Fibroblast of skin of left biceps (primary cell): Measurements from ENCODE around the gene TBC1D16.

Experiments
- DNase-seq, 2 experiments: peaks; one replicate each; pipeline ENCODE4 v3.0.0-alpha.2; 2013; ENCODE audit warnings: low read depth in 2 of 2

Gene TBC1D16

DNA sequence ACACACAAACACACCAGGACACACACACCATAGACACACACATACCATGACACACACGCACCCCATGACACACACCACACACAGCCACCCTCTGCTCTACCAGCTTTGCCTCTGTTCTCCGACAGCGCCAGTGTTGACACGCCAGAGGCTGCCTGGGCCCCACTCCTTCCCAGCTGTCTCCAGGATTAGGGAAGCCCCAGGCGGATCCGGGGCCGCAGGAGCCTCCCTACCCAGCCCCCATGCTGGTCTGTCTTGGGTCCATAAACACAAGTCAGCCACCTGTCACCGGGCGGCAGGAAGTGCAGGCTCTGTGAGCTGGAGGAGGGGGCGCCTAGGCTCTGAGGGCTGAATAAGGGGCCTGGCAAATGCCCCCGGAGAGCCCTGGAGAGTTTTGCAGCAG, 10.5 kb downstream of the TBC1D16 start:
- DNase-seq: no peak

DNA sequence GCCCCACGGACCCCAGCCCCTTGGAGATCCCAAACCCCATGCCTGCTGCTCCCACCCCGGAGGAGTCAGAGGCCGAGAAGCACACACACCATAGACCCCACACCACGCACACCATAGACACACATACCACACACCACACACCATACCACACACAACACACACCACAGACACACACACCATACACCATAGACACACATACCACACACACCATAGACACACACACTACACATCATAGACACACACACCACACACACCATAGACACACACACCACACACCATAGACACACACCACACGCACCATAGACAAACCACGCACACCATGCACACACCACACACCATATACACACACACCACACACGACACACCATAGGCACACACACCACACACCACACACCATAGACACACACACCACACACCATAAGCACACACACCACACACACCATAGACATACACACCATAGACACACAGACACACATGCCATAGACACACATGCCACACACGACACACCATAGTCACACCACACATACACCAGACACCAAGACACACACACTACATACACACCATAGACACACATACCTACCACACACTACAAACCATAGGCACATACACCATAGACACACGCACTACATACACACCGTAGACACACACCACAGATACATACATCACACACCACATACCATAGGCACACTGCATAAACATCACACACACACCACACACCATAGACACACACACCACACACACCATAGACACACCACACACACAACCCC, 11.3 kb downstream of the TBC1D16 start:
- DNase-seq: no peak

DNA sequence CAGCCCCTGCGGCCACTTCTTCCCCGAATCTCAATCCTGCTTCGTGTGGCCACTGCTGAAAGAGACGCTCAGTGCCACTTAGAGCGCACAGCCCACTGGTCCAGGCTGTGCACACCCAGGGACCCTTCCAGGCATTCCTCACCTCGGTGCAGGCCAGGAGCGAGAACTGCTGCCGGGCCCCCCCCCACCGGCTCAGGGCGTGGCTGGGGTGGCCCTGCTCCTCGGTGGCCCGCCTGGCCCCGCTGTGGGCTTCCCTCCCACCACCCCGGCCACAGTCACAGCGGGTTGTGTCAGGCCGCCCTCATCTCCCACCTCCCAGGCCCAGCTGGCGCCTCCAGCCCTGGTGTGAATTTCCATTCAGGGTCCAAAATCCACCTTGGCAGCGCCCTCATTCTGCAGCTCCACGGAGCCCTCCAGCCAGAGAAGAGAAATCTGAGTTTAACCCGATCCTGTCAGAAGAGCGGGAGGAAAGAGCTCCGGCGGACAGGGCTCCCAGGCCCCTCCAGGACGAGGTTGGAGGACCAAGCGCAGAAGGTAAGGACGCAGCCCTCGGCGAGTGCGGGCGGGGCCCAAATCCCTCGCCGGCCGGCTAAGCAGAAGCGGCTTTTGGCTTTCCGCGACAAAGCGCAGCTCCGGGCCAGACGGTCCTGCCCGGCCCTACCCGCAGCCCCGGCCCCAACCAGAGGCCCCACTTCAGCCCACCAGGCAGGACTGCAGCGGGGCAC, 12.0 kb downstream of the TBC1D16 start:
- DNase-seq: no peak

DNA sequence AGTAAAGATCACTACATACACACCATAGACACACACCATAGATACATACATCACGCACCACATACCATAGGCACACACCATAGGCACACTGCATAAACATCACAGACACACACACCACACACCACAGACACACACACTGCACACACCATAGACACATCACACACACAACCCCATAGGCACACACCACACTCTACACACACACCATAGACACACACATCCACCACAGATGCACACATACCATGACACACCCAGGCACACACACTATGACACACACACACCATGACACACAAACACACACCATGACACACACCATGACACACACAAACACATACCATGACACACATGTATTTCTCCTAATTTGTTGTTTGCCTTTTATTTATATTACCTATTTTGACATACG, 14.1 kb downstream of the TBC1D16 start:
- DNase-seq: no peak

DNA sequence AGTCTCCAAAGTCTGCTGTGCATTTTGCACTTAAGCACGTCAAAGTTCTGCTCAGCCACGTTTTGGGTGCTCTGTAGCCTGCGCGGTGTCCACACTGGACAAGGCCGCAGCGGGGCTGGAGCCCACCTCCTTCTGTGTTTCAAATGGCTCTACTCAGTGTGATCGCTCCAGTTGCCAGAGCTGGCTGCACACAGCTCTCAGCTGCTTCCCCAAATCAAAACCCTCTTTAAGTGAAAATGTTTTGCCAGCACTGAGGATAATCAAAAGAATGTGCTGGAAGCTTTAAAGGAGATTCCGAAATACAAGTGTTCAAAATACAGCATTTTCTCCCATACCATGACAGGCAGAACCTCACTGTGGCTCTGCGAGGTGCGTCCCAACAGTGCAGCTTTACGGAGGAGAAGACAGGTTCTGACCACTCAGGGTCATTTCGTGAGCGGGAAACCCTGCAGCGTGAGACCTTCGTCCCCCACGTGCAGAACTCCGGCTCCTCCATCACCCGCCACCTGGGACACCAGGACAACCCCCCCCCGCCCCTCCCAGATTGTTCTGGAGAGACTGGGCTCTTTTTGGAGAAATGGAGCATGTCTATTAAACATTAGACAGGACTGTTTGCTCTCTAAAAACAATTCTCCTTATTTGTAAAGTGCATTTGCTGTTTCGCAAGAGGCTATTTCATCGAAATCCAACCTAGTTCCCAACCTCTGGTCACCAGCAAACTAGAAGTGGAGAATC, 16.6 kb downstream of the TBC1D16 start:
- no peak for DNase-seq

DNA sequence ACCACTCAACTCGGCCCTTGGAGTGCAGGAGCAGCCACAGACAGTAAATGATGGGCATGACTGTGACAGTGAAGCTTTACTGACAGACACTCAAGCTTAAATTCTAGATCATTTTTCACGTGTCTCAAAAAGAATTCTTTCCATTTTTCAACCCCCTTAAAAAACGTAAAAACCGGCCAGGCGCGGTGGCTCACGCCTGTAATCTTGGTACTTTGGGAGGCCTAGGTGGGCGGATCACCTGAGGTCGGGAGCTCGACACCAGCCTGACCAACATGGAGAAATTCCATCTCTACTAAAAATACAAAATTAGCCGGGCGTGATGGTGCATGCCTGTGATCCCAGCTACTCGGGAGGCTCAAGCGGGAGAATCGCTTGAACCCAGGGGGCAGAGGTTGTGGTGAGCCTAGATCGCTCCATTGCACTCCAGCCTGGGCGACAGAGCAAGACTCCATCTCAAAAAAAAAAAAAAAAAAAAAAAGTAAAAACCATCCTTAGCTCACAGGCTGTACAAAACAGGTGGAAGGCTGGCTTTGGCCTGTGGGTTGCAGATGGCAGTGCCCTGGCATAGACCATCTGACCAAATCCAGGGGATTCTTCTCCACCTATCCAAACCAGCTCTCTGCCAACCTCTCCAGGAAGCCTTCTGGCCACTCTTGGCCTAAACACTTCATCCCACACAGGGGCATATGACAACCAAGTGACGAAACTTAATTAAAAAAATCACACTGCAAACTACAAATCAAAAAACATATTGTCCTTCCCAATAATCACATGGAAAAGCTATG, 18.3 kb downstream of the TBC1D16 start:
- DNase-seq: no peak

DNA sequence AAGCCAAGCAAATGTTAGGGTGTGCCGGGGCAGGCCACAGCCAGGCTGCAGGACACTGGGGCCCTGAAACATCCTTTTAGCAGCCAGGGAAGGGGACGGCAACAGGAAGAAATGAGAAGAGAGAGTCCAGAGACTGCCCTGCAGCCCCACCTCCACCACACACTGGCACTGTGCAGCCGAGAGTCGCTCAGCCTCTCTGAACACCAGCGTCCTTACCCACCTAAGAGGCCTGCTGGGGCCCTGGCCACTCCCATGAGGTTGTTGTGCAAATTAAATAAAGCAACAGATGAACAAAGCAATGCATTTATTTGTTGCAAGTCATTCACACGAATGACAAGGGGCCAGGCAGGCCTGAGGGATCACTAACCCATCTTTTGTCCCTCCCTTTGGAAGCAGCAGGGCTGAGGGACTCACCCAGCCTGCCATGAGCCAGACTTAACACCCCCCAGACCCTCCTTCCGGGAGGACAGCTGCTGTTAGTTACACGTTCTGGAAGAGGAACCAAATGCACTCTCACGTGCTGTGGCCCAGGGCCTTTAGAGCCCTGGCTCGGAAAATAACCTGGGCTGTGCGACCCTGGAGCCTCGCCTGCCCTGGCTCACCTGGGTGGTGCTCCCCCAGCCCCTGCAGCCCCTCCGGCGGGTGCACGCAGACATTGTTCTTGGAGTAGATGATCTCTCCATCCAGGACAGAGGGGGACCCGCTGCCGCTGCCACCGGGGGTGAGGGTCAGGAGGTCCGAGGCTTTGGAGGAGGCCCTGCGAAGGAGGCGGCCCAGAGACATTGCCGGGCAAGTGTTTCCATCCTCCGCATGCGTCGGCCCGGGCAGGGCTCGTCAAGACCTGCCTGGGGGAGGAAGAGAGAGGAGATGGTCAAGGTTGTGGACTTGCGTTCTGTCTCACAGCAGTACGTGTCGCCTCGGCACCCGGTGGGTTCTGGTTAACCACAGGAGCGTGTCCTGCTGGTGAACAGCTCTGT, 22.6 kb downstream of the TBC1D16 start:
- DNase-seq: no peak

DNA sequence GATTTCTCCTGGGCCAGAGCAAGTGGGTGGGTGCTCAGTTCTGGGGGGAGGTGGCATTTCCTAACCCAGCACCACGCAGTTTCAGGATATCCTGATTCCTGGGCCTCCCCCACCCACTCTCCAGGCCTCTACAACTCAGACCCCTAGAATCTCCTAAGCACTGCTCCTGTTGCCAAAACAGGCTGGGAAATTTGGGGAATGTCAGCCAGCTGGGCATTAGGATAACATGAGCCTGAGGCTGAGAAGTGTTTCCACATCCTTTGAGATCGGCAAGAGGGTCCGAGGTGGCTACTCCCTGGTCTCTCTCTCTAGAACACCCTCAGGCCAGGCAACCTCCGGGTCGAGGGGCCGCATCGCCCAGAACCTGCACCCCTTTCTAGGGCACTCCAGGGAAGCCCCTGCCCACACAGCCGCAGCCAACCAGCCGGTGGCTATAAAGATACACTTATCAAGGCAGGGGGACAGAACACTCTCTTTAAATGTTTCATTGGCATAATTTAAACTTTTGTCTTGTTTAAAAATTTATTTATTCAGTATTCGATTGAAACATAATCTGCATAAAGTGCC, 23.6 kb downstream of the TBC1D16 start:
- DNase-seq: no peak

DNA sequence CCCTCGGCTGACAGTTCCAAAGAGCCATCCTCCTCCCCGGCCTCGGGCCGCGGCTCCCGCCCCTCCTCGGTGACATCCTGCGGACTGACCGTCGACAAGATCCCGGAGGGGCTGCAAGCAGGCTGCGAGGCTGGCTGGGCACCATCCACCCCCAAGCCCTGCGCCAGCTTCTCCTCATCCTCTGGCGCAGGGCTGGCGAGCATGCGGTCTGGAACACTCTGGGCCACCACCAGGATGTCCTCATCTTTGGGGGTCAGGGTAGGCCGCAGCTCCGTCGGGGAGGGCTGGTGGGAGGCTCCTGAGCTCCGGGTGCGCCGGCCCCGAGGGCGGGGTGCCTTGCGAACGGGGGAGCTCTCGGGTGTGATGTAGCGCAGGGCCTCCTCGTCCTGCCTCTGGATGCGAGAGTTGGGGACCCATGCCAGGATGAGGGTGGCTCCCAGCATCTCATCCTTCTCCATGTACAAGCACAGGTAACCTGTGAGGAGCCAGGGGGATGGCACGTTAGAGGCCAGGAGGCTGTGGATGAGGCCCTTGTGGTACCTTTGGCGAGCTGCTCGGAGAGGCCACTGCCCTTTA, 25.3 kb downstream of the TBC1D16 start:
- DNase-seq: no peak

DNA sequence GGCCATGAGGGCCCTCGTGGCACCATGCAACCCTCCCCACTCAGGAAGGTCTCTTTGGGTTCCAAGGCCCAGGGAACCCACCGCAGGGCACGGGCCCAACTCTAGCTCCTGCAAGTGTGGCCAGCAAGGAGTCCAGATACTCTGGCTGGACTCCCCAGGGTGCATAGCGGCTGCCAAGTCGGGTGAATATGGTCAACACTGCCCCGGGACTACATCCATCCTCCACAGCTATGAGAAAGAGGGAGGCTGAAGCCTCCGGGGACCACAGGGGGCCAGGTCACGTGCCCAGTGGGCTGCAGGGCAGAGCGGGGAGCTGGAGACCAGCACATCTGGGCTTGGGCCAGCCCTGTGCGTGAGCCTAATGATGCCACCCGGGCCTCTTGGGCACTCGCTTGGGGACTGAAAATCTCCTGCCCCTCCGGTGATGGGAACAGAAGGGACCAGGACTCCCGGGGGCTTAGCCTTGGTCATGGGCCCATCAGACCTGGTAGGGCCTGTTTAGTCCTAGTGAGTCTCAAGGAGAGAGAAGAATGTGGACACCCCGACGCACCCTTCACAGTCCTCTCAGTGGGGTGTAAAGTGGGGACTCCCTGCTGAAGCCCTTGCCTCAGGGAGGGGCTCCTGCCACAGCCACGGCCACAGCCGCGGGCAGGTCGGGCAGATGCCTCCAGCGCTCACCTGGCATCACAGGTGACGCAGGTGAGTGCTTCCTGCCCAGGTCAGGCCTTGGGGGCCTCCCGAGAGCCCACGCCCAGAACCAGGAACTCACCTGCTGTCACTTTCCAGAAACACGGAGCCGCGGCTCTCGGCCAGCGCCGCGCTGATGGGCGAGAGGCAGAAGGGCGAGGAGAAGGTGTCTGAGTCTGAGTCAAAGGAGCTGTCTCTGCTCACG, 26.0 kb downstream of the TBC1D16 start:
- DNase-seq: no peak

DNA sequence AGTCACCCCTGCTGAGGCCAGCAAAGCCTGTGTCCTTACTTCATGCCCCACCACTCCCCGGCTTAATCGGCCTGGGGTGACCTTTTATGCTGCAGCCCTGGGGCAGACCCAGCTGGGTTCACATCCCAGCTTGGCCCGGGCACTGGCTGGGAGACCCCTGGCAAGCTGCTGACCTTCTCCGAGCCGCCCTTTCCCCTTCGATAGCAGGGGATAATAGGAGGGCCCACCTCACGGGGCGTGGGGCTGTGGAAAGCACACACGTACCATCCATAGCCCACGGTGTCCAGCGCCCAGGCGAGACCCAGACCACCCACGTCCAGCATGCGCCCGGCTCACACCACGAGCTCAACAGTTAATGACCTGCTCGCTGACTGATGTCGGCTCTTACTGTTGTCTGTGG, 26.8 kb downstream of the TBC1D16 start:
- no peak for DNase-seq

DNA sequence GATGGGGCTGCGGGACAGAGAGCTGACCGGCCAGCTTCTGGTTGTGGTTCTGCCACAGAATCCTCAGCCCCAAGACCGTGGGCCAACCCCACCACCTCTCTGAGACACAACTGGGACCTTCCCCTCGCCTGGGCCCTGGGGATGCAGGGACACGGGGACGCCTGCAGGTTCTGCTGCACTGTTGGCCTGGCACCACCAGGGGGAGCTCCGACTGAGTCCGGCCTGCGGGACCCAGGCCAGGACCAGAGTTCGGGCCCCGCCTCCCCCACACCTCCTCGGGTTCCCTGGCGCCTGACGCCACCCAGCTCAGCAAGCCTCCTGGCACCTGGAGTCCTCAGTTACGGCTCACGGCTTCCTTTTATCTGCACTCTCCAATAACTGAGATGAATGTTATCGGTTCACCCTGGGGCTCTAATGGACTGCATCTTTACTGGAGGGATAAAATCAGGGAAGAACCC, 27.3 kb downstream of the TBC1D16 start:
- DNase-seq: no peak

DNA sequence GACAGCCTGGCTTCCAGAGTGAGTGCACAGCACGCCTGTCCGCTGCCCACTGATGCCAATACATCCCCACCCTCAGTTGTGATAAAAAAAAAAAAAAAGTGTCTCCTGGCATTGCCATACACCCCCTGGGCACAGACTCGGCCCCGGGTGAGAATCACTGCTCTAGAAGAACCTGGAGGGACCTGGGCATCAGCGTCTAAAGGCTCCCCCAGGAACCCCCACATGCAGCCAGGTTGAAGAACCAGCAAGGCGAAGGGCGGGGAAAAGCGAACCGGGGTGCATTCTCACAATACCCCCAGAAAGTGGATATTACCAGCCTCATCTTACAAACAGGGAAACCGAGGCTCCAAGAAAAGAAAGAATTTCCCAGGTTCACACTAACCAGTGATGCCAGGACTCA, 27.7 kb downstream of the TBC1D16 start:
- DNase-seq: no peak

DNA sequence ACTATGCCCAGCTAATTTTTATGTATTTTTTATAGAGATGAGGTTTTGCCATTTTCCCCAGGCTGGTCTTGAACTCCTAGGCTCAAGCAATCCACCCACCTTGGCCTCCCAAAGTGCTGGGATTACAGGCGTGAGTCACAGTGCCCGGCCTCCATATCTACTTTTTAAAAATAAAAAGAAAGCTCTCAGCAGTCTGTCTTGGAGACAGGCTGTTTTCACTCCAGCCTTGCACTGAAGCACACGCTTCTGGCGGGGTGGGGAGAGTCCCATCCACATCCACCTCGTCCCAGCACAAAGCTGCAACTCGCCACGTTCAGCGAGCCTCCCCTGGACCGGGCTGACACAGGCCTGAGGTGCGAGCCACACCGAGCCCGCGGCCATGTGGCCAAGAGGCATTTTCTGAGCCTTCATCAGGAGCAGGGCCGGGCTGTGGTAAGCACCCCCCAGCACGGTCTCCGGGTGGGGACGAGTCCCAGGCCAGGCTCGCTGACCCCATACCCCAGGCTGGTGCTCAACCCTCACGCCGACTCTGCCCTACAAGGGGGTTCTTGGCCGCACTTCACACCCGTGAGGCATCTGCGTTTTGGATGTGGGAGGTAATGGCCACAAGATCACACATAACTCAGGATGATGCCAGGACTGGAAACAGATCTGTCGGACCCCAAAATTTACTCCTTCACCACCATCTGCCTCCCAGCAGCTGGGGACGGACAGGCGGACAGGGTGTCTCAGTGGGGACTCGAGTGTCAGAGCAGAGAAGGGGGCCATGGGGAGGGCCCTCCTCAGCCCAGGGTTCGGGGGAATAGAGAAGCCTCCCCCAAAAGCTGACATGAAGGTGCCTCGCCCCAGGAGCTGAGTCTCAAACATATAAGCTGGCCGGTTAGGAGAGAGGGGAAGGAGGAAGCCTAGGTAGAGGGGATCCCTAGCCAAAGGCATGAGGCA, 28.6 kb downstream of the TBC1D16 start:
- no peak for DNase-seq

DNA sequence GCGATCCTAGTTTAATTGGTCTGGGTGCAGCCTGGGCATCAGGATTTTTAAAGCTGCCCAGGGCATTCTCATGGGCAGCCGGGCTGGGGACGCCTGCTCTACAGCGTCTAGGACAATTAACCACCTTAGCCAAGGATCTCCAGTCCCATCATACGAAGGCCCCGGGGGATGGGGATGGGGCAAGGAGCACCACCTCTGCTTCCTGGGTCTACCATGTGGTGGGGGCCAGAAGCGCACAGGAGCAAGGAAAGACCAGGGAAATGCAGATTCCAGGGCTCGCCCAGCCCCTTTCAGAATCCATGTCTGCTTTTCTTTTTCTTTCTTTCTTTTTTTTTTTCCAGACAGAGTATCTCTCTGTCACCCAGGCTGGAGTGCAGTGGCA, 29.3 kb downstream of the TBC1D16 start:
- no peak for DNase-seq

DNA sequence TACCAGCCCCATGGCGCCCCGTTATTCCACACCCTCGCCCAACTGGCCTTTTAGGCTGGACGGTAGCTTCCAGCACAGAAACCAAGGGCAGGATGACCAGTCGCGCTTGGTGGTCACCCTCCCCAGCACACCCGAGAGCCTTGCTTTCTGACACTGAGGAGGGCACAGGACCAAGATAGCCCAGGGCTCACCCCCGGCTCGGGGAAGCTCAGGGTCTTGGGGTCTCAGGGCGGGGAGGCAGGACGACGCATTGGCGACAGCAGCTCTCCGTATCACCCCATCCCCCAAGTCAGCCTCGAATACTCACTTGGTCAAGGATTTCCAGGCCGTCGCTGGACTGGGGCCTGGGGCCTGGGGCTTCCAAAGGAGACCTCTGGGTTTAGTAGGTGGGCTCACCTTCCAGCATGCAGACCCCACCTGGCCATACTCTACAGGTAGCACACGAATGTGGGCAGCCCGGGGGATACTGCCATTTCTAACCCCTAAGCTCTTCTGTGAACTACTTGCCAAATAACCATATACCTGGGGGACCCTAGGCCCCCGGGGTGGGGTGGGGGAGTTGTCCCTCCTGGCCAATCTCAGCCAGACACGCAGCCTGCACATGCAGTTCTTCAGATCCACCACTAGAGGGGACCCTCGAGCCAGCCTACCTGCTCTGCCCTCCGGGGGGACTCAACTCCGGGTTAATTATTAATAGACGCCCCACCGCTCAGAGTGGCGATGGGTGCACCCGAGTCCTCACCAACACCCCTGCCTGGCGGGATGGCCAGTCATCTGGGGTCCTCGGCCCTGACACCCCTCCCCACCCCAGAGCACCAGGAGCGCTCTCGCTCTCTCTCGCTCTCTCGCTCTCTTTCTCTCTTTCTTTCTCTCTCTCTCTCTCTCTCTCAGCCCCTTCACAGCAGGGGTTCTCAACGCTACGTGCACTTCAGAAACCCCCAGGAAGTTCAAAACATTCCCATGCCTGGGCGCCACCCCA, 30.0 kb downstream of the TBC1D16 start:
- DNase-seq: no peak

DNA sequence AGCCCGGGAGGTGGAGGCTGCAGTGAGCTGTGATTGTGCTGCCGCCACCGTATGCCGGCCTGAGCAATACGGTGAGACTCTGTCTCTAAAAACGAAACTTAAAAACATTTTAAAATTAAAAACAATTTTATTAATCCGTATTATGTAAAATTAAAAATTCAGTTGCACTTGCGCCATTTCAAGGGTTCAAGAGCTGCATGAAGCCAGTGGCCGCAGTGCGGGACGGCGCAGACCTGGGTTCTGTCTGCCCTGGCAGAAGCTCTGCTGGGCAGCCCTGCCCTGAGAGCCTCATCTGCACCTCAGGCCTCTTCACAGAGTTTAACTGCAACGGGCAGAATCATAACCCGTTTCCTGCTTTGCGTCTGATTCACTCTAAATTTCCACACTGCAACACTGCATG, 31.7 kb downstream of the TBC1D16 start:
- no peak for DNase-seq
